PFSK-1 (cell line): Measurements from ENCODE around the gene SLC15A1.

Experiments
- FOXP2 ChIP-seq: optimal IDR thresholded peaks from 2 replicates; pipeline ENCODE3; 2011; ENCODE audit warnings: borderline replicate concordance, control low read depth, inconsistent platforms; ENCODE audit not compliant: insufficient read depth; ENCODE audit errors: extremely low read length, extremely low read depth
- POLR2AphosphoS5 ChIP-seq: IDR thresholded peaks from 2 replicates; pipeline ENCODE4 v1.6.1; 2012; ENCODE audit warnings: low read depth, mild to moderate bottlenecking, control low read depth, low read length, moderate library complexity
- SIN3A ChIP-seq: IDR thresholded peaks from 2 replicates; pipeline ENCODE4 v1.6.1; 2012; ENCODE audit warnings: mild to moderate bottlenecking, low read length, moderate library complexity, borderline replicate concordance; ENCODE audit not compliant: insufficient read depth
- TAF1 ChIP-seq: IDR thresholded peaks from 2 replicates; pipeline ENCODE4 v1.6.1; 2012; ENCODE audit warnings: low read length, control low read depth, borderline replicate concordance; ENCODE audit not compliant: insufficient read depth
- TF ChIP-seq, protein P1 (sequence below), 2 experiments: IDR thresholded peaks; 2 replicates each; pipeline versions ENCODE4 v1.6.1 to v1.8.0; 2011 to 2012; ENCODE audit warnings: low read depth in 2 of 2, low read length in 2 of 2, control low read depth in 1 of 2, inconsistent platforms in 1 of 2, mild to moderate bottlenecking in 1 of 2, moderate library complexity in 1 of 2; ENCODE audit not compliant: insufficient read depth in 1 of 2

The SLC15A1 gene

DNA sequence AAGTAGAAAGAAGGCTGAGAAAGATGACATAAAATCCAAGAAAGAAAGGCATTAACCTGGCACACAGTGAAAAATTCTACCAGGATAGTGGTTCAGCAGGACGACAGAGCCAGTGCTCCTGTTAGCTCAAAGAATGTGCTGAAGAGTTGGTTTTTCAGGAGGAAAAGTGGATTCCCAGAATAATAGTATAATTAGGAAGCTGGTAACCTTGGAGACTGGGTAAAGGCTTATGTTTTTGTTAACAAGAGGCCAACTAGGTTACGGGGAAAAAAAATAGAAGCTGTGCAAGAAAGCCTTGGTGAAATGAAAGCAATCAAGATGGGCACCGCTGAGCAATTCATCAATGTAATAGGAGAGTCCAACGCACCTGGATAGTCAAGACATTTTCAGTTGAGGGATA lies 54.7 kb downstream of the SLC15A1 start:
- TF ChIP-seq, protein P1, sequence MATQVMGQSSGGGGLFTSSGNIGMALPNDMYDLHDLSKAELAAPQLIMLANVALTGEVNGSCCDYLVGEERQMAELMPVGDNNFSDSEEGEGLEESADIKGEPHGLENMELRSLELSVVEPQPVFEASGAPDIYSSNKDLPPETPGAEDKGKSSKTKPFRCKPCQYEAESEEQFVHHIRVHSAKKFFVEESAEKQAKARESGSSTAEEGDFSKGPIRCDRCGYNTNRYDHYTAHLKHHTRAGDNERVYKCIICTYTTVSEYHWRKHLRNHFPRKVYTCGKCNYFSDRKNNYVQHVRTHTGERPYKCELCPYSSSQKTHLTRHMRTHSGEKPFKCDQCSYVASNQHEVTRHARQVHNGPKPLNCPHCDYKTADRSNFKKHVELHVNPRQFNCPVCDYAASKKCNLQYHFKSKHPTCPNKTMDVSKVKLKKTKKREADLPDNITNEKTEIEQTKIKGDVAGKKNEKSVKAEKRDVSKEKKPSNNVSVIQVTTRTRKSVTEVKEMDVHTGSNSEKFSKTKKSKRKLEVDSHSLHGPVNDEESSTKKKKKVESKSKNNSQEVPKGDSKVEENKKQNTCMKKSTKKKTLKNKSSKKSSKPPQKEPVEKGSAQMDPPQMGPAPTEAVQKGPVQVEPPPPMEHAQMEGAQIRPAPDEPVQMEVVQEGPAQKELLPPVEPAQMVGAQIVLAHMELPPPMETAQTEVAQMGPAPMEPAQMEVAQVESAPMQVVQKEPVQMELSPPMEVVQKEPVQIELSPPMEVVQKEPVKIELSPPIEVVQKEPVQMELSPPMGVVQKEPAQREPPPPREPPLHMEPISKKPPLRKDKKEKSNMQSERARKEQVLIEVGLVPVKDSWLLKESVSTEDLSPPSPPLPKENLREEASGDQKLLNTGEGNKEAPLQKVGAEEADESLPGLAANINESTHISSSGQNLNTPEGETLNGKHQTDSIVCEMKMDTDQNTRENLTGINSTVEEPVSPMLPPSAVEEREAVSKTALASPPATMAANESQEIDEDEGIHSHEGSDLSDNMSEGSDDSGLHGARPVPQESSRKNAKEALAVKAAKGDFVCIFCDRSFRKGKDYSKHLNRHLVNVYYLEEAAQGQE (IDR thresholded peaks at IDR 0.05; ENCODE audit: insufficient read depth in 1 of 2, low read depth in 2 of 2, low read length in 2 of 2), result no peak
- TF ChIP-seq SIN3A, result no peak
- TF ChIP-seq TAF1, result no peak
- no peak for TF ChIP-seq POLR2AphosphoS5
- no peak for TF ChIP-seq FOXP2

DNA sequence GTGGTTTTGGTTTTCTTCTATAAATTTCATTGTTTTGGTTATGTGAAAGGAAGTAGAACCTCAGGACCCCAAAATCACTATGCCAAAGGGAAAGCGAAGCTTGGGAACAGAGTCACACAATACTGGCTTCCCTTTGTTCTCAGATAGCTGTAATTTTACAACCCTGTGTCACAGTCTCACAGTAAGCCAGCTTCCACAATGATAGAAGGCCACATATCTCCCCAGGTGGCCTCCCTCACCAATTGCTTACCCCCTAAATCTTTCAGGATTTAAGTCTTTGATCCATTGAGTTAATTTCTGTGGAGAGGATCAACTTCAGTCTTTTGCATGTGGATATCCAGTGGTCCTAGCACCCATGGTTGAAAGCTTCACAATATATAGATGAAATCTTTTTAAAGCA lies 58.7 kb downstream of the SLC15A1 start:
- TF ChIP-seq FOXP2 (no peak), POLR2AphosphoS5 (no peak), SIN3A (no peak), TAF1 (no peak)
- TF ChIP-seq, protein P1 (IDR thresholded peaks at IDR 0.05; ENCODE audit: insufficient read depth in 1 of 2, low read depth in 2 of 2, low read length in 2 of 2), result no peak

DNA sequence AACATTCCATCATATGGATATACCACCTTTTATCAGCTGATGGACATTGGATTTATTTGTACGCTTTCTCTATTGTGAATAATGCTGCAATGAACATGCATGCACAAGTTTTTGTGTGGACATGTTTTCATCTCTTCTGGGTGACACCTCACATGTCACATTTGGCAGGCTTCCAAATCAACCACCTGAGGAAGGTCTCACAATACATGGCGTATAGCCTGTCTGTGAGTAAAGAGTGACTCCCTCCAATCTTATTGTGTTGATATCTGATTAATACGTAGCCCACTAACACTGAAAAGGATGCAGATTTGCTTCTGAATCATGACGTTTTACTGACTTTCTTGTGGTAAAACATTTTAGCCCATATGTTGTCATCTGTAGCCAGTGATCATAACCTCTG lies 61.1 kb downstream of the SLC15A1 start:
- TF ChIP-seq SIN3A, result no peak
- no peak for TF ChIP-seq TAF1
- TF ChIP-seq FOXP2, result no peak
- no peak for TF ChIP-seq POLR2AphosphoS5
- TF ChIP-seq, protein P1 (IDR thresholded peaks at IDR 0.05; ENCODE audit: insufficient read depth in 1 of 2, low read depth in 2 of 2, low read length in 2 of 2), result no peak

GRCh38 chr13:98690348-98691022 lies 62.0 kb downstream of the SLC15A1 start:
- TF ChIP-seq POLR2AphosphoS5, result no peak
- no peak for TF ChIP-seq FOXP2
- no peak for TF ChIP-seq TAF1
- TF ChIP-seq SIN3A, result no peak

DNA sequence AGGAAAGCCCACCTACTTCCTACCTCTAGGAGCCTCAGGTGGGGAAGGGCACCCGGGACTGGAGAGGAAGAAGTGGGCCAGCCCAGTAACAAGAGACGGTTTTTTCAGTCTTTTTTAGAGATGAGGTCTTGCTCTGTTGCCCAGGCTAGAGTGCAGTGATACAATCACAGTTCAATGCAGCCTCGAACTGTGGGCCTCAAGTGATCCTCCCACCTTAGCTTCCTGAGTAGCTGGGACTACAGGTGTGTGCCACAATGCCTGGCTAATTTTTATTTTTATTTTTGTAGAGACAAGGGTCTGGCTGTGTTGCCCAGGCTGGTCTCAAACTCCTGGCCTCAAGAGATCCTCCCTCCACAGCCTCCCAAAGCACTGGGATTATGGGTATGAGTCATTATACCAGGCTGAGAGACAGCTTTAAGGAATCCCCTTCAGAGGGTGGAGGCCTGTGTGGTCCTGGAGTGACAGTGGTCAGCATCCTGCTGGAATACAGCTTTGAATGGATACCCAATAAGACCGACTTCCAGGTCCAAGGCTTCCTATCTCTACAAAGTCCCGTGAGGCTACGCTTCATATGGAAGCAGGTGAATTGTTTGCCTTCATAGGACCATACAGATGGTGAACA lies 63.0 kb downstream of the SLC15A1 start:
- TF ChIP-seq SIN3A, result no peak
- TF ChIP-seq, protein P1 (IDR thresholded peaks at IDR 0.05; ENCODE audit: insufficient read depth in 1 of 2, low read depth in 2 of 2, low read length in 2 of 2), result no peak
- TF ChIP-seq TAF1, result no peak
- TF ChIP-seq FOXP2, result no peak
- TF ChIP-seq POLR2AphosphoS5, result no peak
